ENCODE measurements around the gene A4GALT.

DNA sequence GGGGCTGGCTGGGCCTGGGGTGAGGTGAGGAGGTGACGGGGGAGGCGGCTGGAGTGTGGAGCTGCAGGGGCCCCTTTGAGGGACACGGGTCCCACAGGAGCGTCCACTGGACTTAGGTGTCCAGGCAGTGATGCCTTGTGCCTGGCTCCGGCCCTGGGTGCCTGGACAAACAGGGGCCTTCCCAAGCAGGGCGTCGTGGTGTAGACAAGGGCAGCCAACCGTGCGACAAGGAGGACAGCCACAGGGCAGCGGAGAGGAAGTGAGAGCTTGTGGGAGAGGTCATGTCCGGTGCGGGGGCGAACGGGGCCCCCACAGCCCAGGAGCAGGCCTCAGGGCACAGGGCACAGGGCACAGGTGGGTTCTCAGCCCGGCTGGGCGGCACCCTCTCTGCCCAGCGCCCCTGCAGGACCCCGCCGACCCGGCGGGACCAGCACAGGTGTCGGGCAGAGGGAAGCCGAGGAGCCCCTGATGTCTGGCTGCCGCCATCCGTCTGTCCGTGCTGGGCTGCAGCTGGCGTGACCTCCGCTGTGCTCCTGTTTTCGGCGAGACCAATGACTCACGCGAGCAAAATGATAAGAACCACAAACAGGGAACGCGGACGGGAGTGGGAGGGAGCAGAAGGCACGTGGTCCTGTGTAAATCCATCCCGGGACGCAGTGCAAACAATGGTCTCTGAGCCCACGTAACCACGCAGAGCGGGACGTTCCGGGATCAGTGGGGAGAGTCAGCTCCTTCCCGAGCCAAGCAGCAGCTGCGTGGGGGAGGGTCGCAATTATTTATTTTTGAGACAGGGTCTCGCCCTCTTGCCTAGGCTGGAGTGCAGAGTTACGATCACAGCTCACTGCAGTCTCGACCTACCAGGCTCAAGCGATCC is 49.1 kb upstream of the A4GALT start:
- TF ChIP-seq, protein P1, sequence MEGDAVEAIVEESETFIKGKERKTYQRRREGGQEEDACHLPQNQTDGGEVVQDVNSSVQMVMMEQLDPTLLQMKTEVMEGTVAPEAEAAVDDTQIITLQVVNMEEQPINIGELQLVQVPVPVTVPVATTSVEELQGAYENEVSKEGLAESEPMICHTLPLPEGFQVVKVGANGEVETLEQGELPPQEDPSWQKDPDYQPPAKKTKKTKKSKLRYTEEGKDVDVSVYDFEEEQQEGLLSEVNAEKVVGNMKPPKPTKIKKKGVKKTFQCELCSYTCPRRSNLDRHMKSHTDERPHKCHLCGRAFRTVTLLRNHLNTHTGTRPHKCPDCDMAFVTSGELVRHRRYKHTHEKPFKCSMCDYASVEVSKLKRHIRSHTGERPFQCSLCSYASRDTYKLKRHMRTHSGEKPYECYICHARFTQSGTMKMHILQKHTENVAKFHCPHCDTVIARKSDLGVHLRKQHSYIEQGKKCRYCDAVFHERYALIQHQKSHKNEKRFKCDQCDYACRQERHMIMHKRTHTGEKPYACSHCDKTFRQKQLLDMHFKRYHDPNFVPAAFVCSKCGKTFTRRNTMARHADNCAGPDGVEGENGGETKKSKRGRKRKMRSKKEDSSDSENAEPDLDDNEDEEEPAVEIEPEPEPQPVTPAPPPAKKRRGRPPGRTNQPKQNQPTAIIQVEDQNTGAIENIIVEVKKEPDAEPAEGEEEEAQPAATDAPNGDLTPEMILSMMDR (IDR thresholded peaks at IDR 0.05 in 4 of 5, conservative IDR thresholded peaks at IDR 0.05 in 1 of 5) = no peak
- no peak for TF ChIP-seq POLR2A (IDR thresholded peaks at IDR 0.05)

Measured in gastrocnemius medialis (tissue), 4 donors.